PC-9 (cell line): ENCODE measurements around the gene MCAT. TPM values are rescaled to one million over a fixed set of nuclear protein-coding genes. Genes with fewer than 3 reads are reported as not detected.

ENCODE experiments used
- BruUV-seq: library from RNA; stranded (reverse); fragments of 400-500 nt; replicated peaks from 2 replicates; lab custom pipeline; 2021; lab: Mats Ljungman, UMichigan
- CTCF ChIA-PET: fragments of 300-600 bp; sonication (Branson Sonifier 250); formaldehyde crosslinking; loops from one replicate; lab custom pipeline; 2022; ENCODE audit warnings: antibody characterized with exemption; lab: Charles Lee
- POLR2A ChIA-PET: fragments of 300-600 bp; sonication (Branson Sonifier 250); formaldehyde crosslinking; loops from one replicate; lab custom pipeline; 2022; ENCODE audit warnings: antibody characterized with exemption; ENCODE audit not compliant: unreplicated experiment; lab: Charles Lee
- DNase-seq, 2 experiments: peaks; one replicate each; pipeline versions ENCODE4 v3.0.0 to v3.0.0-alpha.2; 2015 to 2022; ENCODE audit warnings: mixed read lengths in 1 of 2
- H2AFZ ChIP-seq: fragments of 200-600 bp; sonication (generic); 2 replicates; pipeline ENCODE4 v1.8.1; 2017; ENCODE audit warnings: antibody characterized with exemption
- H3F3A ChIP-seq: fragments of 200-600 bp; sonication (generic); 2 replicates; pipeline ENCODE4 v1.8.1; 2017; ENCODE audit warnings: antibody characterized with exemption, mild to moderate bottlenecking, low read depth; ENCODE audit not compliant: insufficient read depth
- H3K27ac ChIP-seq: fragments of 200-600 bp; sonication (generic); 2 replicates; pipeline ENCODE4 v1.6.1; 2016; ENCODE audit warnings: mixed run types
- H3K27me3 ChIP-seq: fragments of 200-600 bp; sonication (generic); 2 replicates; pipeline ENCODE4 v1.6.1; 2016; ENCODE audit warnings: low read depth, mixed run types; ENCODE audit not compliant: insufficient read depth
- H3K36me3 ChIP-seq: fragments of 200-600 bp; sonication (generic); 2 replicates; pipeline ENCODE4 v1.6.1; 2016; ENCODE audit warnings: low read depth, mixed run types
- H3K4me1 ChIP-seq: fragments of 200-600 bp; sonication (generic); replicated peaks from 2 replicates; pipeline ENCODE4 v1.6.1; 2016; ENCODE audit warnings: mixed run types; ENCODE audit not compliant: insufficient read depth
- H3K4me2 ChIP-seq: fragments of 200-600 bp; sonication (generic); 2 replicates; pipeline ENCODE4 v1.6.1; 2017; ENCODE audit warnings: mixed run types
- H3K4me3 ChIP-seq: fragments of 200-600 bp; sonication (generic); 2 replicates; pipeline ENCODE4 v1.6.1; 2016; ENCODE audit warnings: mixed run types
- H3K79me2 ChIP-seq: fragments of 200-600 bp; sonication (generic); 2 replicates; pipeline ENCODE4 v1.6.1; 2017; ENCODE audit warnings: low read depth, mixed run types
- H3K9me2 ChIP-seq: fragments of 200-600 bp; sonication (generic); 2 replicates; pipeline ENCODE4 v1.8.1; 2017; ENCODE audit warnings: mild to moderate bottlenecking; ENCODE audit not compliant: insufficient read depth
- H3K9me3 ChIP-seq: fragments of 200-600 bp; sonication (generic); 2 replicates; pipeline ENCODE4 v1.8.1; 2016; ENCODE audit warnings: low read depth; ENCODE audit not compliant: insufficient read depth
- H4K20me1 ChIP-seq: fragments of 200-600 bp; sonication (generic); 2 replicates; pipeline ENCODE4 v1.8.1; 2017; ENCODE audit not compliant: insufficient read depth
- EZH2 ChIP-seq: fragments of 200-600 bp; sonication (generic); IDR thresholded peaks from 2 replicates; pipeline ENCODE4 v1.8.0; 2017; ENCODE audit warnings: antibody characterized with exemption, low read depth
- intact Hi-C: fragments of 100-400 bp; cut with micrococcal nuclease; formaldehyde crosslinking; loops from one replicate; pipeline ENCODE4 v1.10.0; 2022; ENCODE audit not compliant: unreplicated experiment
- total RNA-seq: library from RNA; stranded (reverse); gene quantifications from 2 replicates; pipeline ENCODE4 v1.2.3, GENCODE V29; 2021
- TF ChIP-seq, protein P1 (sequence below): fragments of 200-600 bp; sonication (generic); conservative IDR thresholded peaks from 2 replicates; pipeline ENCODE4 v1.6.1; 2017; ENCODE audit warnings: mixed run types, antibody characterized with exemption, mild to moderate bottlenecking, moderate library complexity

The MCAT gene
- total RNA-seq, 1 experiment from 2014 or later = 31.4 TPM

DNA sequence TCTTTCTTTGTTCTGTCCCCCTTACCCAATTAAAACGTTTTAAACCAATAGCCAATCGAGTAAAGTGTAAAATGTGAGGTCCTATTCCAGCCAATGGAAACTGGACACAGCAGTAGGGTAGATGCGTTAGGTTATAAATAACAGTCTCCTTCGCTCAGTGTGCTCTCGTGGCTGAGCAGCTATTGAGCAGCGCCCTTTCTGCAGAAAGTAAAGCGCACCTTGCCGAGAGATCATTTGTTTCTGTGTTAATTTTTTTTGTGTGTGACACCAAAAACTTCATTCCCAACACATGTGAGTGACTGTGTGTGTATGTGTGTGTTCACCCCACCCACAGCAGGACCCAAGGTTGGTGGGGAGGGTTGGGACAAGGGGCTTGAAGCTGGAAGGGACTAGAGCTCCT, 46.8 kb downstream of the MCAT start:
- Histone ChIP-seq H3K36me3 (no peaks in the 10 kb centered on the region), H3F3A (peaks cover 50% of the 10 kb centered on the region), H3K79me2 (no peaks in the 10 kb centered on the region), H4K20me1 (0 out of 2 replicates have a peak, but pooled peaks cover 4% of the 10 kb centered on the region), H2AFZ (no peak overlapping the region), H3K4me2 (no peak overlapping the region), H3K4me1 (peaks cover 34% of the 10 kb centered on the region), H3K4me3 (no peak overlapping the region), H3K27me3 (no peaks in the 10 kb centered on the region), H3K9me3 (peaks cover 13% of the 10 kb centered on the region), H3K9me2 (no peaks in the 10 kb centered on the region), H3K27ac (no peak overlapping the region)
- ChIA-PET CTCF (no interaction called here), POLR2A (no interaction called here)
- TF ChIP-seq EZH2 = no peak
- TF ChIP-seq, protein P1, sequence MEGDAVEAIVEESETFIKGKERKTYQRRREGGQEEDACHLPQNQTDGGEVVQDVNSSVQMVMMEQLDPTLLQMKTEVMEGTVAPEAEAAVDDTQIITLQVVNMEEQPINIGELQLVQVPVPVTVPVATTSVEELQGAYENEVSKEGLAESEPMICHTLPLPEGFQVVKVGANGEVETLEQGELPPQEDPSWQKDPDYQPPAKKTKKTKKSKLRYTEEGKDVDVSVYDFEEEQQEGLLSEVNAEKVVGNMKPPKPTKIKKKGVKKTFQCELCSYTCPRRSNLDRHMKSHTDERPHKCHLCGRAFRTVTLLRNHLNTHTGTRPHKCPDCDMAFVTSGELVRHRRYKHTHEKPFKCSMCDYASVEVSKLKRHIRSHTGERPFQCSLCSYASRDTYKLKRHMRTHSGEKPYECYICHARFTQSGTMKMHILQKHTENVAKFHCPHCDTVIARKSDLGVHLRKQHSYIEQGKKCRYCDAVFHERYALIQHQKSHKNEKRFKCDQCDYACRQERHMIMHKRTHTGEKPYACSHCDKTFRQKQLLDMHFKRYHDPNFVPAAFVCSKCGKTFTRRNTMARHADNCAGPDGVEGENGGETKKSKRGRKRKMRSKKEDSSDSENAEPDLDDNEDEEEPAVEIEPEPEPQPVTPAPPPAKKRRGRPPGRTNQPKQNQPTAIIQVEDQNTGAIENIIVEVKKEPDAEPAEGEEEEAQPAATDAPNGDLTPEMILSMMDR = no peak
- no peak for DNase-seq
- intact Hi-C loops = no loop called here
- BruUV-seq = no TSS peak

DNA sequence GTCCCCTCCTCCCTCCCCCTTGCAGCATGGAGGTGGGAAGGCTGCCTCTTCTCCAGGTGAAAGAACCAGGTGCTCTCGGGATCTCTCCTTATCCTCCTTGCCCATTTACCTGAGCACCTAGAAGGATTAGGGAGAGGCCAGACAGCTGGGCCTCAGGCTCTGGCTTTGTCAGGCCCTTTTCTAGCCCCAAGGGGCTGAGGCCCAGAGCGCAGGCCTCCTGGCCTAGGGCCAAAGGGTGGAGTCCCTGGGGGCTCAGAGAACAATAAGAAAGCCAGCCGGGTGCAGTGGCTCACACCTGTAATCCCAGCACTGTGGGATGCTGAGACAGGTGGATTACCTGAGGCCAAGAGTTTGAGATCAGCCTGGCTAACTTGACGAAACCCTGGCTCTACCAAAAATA, 48.6 kb downstream of the MCAT start:
- intact Hi-C loops = loop anchor here (2.0 to 5.0 kb wide), 2 partner anchors 32 to 227 kb away; no protein-coding TSS in a partner anchor
- ChIA-PET POLR2A (interaction anchor here (0.7 kb wide), 1 partner anchor 66 kb away, joined by 7 read pairs; no protein-coding TSS in a partner anchor), CTCF (interaction anchor here (0.6 kb wide), 1 partner anchor 106 kb away, joined by 3 read pairs; no protein-coding TSS in a partner anchor)
- peaks cover 42% of the 10 kb centered on the region for H3F3A ChIP-seq
- BruUV-seq = no TSS peak
- H3K4me2 ChIP-seq = peak overlapping the region; percentile 51
- peaks cover 13% of the 10 kb centered on the region for H3K9me3 ChIP-seq
- H3K27ac ChIP-seq = peak overlapping the region; percentile 70
- 0 out of 2 replicates have a peak, but pooled peaks cover 4% of the 10 kb centered on the region for H4K20me1 ChIP-seq
- H3K36me3 ChIP-seq = no peaks in the 10 kb centered on the region
- no peaks in the 10 kb centered on the region for H3K79me2 ChIP-seq
- H3K4me3 ChIP-seq = no peak overlapping the region
- TF ChIP-seq EZH2 = no peak
- TF ChIP-seq, protein P1 = no peak
- DNase-seq = peak; percentile 55 to 56
- H2AFZ ChIP-seq = no peak overlapping the region
- H3K27me3 ChIP-seq = no peaks in the 10 kb centered on the region
- H3K4me1 ChIP-seq = peaks cover 22% of the 10 kb centered on the region
- no peaks in the 10 kb centered on the region for H3K9me2 ChIP-seq

DNA sequence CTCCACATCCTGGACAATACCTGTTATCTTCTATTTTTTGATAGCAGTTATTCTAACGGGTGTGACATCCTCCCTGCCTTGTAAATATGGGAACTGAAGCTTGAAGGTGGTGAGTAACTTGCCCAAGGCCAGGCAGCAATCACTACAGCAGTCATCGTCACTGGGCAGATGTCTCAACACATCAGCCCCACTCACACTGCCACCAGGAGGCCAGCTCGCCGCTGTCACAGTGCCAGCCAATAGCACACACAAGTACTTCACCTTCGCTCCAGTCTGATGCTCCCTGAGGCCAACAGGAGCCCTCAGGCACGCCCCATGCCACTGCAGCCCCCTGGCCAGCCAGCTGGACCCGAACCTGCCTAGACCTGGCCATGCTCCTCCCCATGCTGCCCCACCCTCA, 49.1 kb downstream of the MCAT start:
- no TSS peak for BruUV-seq
- 0 out of 2 replicates have a peak, but pooled peaks cover 4% of the 10 kb centered on the region for H4K20me1 ChIP-seq
- peak overlapping the region; percentile 70 for H3K27ac ChIP-seq
- DNase-seq = peak; percentile 89 to 98
- TF ChIP-seq EZH2 = no peak
- TF ChIP-seq, protein P1 = peak; percentile 40; the same call in 1 of the 2 replicates
- intact Hi-C loops = loop anchor here (2.0 to 5.0 kb wide), 2 partner anchors 33 to 227 kb away; no protein-coding TSS in a partner anchor
- H3K4me2 ChIP-seq = peak overlapping the region; percentile 51
- H3K79me2 ChIP-seq = no peaks in the 10 kb centered on the region
- no peaks in the 10 kb centered on the region for H3K9me2 ChIP-seq
- H3K27me3 ChIP-seq = no peaks in the 10 kb centered on the region
- H3K36me3 ChIP-seq = no peaks in the 10 kb centered on the region
- POLR2A ChIA-PET = interaction anchor here (0.7 kb wide), 1 partner anchor 66 kb away, joined by 7 read pairs; no protein-coding TSS in a partner anchor
- H3F3A ChIP-seq = peaks cover 46% of the 10 kb centered on the region
- CTCF ChIA-PET = interaction anchor here (0.5 to 0.6 kb wide), 2 partner anchors 106 to 329 kb away, joined by 3 read pairs; no protein-coding TSS in a partner anchor
- peaks cover 13% of the 10 kb centered on the region for H3K9me3 ChIP-seq
- peaks cover 22% of the 10 kb centered on the region for H3K4me1 ChIP-seq
- no peak overlapping the region for H3K4me3 ChIP-seq
- no peak overlapping the region for H2AFZ ChIP-seq
